NCI-H510A treated with DMSO at 0.1 percent for 48 hours (cell line): Measurements from ENCODE around the gene SPEM2.
"Not testable (repeated sequence)": the region's sequence is repeated elsewhere in the genome, so short reads cannot be mapped to it uniquely, and the experiment has no call there.

Source experiments
- DNase-seq: peaks from one replicate; lab custom pipeline; 2025; lab: John Stamatoyannopoulos, UW

Gene SPEM2

DNA sequence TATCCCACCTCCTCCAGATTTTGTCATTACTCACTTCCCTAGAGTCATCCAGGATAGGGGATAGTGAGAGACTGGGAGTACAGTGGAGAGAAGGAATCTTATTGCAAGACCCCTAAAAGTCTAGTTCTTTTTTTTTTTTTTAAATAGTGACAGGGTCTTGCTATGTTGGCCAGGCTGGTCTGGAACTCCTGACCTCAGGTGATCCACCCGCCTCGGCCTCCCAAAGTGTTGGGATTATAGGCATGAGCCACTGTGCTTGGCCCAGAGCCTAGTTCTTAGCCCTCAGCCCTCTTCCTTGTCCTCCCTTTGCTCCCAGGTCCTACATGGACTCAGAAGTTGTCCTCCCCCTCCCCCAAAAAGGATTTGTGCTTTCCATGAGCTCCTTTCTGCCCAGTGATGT is 16.7 kb downstream of the SPEM2 start:
- no peak for DNase-seq

GRCh38 chr17:7443499-7444485 is 18.4 kb downstream of the SPEM2 start:
- DNase-seq: no peak

GRCh38 chr17:7444682-7445618 is 19.5 kb downstream of the SPEM2 start, which contains the start of gene CHRNB1:
TSS of gene CHRNB1 (plus strand) at chr17:7445061. CDS start at chr17:7445128, 67 bp downstream.
- DNase-seq: peak; percentile 78

GRCh38 chr17:7445619-7445968 is 20.2 kb downstream of the SPEM2 start:
- peak; percentile 78 for DNase-seq

DNA sequence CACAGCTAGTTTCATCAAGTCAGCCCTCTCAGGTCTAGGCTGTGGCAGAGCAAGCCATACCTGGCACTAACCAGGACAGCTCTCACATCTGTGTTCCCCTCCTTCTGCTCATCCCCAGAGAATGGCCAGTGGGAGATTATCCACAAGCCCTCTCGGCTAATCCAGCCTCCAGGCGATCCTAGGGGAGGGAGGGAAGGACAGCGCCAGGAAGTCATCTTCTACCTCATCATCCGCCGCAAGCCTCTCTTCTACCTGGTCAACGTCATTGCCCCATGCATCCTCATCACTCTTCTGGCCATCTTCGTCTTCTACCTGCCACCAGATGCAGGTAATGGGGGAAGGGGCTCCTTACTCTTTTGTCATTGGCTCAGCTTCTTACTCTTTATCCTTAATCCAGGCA is 23.0 kb downstream of the SPEM2 start:
- no peak for DNase-seq

DNA sequence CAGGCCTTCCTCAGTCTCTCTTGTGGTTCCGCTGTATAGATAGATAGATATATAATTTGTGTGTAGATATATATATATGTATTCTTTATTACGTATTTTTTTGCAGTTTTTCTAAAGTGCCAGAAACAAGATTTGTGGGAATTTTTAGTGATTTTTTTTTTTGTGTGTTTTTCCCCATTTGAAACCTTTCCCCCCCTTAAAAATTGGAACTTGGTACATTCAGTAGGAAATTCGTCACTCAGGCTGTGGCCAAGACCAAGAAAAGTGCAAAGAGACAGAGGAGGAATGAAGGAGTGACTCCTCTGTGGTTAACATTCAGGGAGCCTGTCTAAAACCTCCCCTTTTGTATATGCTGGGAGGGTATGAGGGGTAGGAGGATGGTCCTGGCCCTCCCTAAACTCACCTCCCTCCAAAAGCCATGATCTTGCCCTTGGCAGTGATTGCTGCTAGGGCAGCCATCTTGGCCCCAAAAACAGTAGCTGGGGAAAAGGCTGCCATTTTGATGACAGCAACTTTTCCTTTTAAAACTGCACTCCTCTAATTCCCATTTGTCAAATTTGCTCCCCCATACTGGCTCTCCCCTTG is 34.6 kb downstream of the SPEM2 start:
- no peak for DNase-seq

DNA sequence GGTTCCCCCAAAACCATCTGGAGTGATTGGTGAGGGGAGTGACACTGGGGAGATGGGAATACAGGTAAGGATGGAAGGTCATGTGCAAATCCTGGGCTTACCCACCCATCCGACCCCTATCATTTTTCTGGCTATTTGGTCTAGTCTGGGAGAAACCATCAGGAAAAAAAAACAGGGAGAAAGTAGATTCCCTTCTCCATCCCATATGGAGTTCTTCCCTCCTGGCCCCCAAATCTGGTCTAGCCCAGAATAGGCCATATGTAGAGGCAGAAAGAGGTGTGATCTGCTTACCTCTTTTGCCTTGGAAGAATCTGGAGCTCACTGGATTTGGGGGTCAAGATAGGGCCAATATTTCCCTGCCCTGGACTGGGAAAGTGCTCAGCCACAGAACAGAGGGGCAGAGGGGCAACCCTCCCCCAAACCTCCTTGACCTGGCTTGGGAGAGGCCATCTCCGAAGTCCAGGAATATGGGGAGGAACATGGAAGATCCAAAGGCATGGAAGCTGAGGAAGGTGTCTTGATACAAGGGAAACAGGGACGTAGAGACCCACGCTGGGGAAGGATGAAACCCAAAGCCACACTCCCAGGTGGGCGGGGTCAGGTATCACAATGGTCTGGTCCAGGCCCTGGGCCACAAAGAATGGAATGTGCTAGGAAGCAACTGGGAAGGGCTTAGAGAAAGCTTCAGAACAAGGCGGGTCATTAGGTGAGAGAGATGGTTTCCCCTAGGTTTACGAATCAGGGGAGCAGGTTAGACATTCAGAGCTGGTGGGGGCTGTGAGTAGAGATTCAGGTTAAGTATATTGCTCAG is 35.6 kb downstream of the SPEM2 start:
- no peak for DNase-seq

DNA sequence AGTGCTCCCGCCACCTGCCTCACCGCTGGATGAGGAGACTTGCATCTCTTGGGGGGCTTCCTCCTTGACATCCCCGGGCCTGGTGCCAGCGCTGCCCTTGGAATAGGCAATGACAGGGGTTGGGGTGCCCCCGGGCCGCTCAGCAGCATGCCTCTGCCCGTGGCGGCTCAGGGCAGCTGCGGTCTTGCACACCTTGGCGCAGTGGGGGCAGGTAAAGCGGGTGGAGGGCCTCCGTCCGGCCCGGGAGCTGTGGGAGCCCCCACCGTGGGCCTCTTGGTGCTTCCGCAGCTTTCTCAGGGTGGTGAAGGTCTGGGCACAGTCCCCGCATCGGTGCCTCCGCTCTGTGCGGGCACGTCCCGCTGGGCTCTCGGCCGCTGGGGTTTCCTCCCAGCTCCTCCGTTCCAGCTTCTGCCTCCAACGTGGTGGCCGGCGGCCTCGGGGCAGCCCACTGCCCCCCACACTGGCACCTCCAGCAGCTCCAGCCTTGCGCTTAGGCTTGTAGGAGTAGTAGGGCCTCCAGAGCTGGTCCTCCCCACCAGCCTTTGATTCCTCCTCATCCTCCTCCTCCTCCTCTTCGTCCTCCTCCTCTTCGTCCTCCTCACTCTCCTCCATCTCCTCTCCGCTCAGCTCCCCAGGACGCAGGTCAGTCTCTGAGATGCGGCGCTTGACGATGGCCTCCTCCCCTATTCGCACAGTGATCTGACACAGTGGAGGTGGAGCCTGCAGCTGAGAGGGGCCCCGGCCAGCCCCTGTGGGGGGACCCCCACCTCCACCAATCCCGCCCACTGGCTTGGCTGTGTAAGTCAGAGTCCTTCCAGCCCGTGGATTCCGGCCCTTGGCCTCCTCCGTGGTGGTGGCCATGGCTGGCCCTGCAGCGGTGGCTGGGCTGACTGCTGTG is 37.3 kb downstream of the SPEM2 start:
- DNase-seq: no peak

GRCh38 chr17:7463372-7463846 is 38.0 kb downstream of the SPEM2 start:
- DNase-seq: no peak

DNA sequence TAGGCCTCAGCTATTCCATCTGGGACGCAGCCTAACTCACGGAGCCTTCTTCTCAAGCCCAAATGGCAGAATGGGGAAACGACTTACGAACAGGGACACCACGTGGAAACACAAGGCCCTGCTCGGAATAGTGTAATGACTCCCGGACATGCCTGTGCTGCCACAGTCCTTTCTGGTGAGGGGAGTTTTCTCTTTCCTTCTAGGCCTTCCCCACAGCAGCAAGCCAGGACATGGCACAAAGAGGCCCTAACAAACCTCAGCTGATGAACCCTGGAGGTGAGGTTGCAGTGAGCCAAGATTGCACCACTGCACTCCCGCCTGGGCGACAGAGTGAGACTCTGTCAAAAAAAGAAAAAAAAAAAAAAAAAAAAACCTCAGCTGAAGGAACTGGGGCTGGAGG is 38.7 kb downstream of the SPEM2 start:
- DNase-seq: no peak

DNA sequence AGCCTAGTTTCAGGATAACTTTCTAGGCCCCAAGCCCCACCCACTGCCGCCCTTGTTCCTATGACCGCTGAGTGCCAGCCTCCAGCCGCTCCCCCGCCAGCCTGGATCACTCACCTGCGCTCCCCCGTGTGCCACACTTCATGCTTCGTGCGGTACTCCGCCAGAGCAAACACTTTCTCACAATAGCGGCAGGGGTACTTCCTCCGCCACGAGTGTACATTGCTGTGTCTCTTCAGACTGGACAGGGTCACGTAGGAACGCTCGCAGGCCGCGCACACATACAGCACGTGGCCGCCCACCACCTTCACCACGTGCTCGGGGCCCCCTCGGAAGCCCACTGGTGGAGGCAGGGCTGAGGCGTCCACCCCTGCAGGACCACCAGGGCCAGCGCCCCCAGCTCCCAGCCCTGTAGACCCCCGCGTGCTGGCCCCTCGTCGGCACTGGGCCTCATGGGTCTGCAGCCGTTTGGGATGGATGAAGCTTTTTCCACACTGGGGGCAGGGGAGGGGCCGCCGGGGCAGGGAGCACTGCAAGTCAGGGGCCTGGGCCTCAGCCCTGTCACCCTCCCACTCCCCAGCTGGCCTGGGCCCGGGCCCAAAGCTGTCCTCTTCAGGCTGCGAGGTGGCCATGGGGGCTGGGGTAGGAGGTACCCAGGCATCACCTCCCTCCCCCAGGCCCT is 40.3 kb downstream of the SPEM2 start:
- no peak for DNase-seq

- DNase-seq: no peak
Measured at GRCh38 chr17:7466318-7466638, 40.9 kb downstream of the SPEM2 start.

GRCh38 chr17:7466639-7467341 is 41.4 kb downstream of the SPEM2 start:
- no peak for DNase-seq

GRCh38 chr17:7467498-7467897 is 42.1 kb downstream of the SPEM2 start:
- DNase-seq: no peak

- no peak for DNase-seq
Measured at GRCh38 chr17:7468290-7468689, 42.9 kb downstream of the SPEM2 start.

GRCh38 chr17:7468804-7469389 is 43.5 kb downstream of the SPEM2 start:
- no peak for DNase-seq

DNA sequence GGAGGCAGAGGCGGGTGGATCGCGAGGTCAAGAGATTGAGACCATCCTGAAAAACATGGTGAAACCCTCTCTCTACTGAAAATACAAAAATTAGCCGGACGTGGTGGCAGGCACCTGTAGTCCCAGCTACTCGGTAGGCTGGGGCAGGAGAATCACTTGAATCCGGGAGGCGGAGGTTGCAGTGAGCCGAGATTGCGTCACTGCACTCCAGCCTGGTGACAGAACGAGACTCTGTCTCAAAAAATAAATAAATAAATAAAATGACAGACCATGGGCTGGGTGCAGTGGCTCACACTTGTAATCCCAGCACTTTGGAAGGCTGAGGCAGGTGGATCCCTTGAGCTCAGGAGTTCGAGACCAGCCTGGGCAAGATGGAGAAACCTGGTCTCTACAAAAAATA is 44.4 kb downstream of the SPEM2 start:
- DNase-seq: not testable (repeated sequence)

- DNase-seq: not testable (repeated sequence)
Measured at GRCh38 chr17:7470457-7470973, 45.1 kb downstream of the SPEM2 start.

DNA sequence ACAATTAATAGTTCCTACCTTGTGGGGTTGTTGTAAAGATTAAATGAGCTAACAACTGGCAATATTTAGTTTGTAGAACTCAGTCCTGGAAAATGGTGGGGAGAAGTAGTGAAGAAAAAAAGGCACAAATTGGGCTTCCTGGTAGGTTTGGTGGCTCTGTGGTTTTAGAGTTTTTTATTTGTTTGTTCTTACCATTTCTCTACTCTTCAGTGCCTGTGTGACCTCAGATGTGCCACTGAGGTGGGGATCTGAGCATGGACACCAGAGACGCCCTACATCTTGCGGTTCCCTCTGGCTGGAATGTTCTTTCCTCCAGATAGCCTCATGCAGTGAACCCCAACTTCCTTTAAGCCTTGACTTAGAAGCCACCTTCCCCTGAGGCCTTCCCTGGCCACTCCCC is 46.3 kb downstream of the SPEM2 start:
- no peak for DNase-seq
